ENCODE data around the gene UCP3.

UCP3 gene

GRCh38 chr11:73989156-73989555 lies 19.7 kb downstream of the UCP3 start:
- no peak for TF ChIP-seq EP300 (IDR thresholded peaks at IDR 0.05; ENCODE audit: borderline replicate concordance)
- peak; percentile 24; the same call in 1 of the 2 replicates for TF ChIP-seq RAD21 (IDR thresholded peaks at IDR 0.05; ENCODE audit: low read depth)
- TF ChIP-seq TEAD4 (IDR thresholded peaks at IDR 0.05): no peak
- TF ChIP-seq, protein P1, sequence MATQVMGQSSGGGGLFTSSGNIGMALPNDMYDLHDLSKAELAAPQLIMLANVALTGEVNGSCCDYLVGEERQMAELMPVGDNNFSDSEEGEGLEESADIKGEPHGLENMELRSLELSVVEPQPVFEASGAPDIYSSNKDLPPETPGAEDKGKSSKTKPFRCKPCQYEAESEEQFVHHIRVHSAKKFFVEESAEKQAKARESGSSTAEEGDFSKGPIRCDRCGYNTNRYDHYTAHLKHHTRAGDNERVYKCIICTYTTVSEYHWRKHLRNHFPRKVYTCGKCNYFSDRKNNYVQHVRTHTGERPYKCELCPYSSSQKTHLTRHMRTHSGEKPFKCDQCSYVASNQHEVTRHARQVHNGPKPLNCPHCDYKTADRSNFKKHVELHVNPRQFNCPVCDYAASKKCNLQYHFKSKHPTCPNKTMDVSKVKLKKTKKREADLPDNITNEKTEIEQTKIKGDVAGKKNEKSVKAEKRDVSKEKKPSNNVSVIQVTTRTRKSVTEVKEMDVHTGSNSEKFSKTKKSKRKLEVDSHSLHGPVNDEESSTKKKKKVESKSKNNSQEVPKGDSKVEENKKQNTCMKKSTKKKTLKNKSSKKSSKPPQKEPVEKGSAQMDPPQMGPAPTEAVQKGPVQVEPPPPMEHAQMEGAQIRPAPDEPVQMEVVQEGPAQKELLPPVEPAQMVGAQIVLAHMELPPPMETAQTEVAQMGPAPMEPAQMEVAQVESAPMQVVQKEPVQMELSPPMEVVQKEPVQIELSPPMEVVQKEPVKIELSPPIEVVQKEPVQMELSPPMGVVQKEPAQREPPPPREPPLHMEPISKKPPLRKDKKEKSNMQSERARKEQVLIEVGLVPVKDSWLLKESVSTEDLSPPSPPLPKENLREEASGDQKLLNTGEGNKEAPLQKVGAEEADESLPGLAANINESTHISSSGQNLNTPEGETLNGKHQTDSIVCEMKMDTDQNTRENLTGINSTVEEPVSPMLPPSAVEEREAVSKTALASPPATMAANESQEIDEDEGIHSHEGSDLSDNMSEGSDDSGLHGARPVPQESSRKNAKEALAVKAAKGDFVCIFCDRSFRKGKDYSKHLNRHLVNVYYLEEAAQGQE (IDR thresholded peaks at IDR 0.05; ENCODE audit: low read depth): no peak

DNA sequence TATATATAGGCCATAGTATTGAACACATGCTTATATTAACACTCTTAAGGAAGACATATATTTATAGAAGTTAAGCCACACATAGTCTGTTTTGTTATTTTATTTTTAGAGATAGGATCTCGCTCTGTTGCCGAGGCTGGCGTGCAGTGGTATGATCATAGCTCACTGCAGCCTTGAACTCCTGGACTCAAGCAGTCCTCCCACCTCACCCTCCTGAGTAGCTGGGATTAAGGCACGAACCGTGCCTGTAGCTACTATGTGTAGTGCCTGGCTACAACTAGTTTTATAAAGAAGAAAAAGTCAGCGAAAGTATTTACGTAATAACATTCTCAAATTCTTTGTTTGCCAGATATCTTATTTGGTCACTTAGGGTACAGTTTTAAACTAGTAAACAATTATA lies 20.7 kb downstream of the UCP3 start:
- TF ChIP-seq EP300 (IDR thresholded peaks at IDR 0.05; ENCODE audit: borderline replicate concordance): no peak

GRCh38 chr11:73983741-73984538 lies 24.9 kb downstream of the UCP3 start:
- TF ChIP-seq TAF1 (IDR thresholded peaks at IDR 0.05; ENCODE audit: low read depth): no peak
- TF ChIP-seq, protein P1 (IDR thresholded peaks at IDR 0.05; ENCODE audit: low read depth): no peak
- no peak for TF ChIP-seq TEAD4 (IDR thresholded peaks at IDR 0.05)
- TF ChIP-seq CEBPB (IDR thresholded peaks at IDR 0.05): no peak
- TF ChIP-seq YY1 (IDR thresholded peaks at IDR 0.05; ENCODE audit: low read depth): no peak
- TF ChIP-seq, protein P2, sequence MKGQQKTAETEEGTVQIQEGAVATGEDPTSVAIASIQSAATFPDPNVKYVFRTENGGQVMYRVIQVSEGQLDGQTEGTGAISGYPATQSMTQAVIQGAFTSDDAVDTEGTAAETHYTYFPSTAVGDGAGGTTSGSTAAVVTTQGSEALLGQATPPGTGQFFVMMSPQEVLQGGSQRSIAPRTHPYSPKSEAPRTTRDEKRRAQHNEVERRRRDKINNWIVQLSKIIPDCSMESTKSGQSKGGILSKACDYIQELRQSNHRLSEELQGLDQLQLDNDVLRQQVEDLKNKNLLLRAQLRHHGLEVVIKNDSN (IDR thresholded peaks at IDR 0.05): no peak
- no peak for TF ChIP-seq TCF12 (IDR thresholded peaks at IDR 0.05; ENCODE audit: low read depth)
- TF ChIP-seq CREB1 (IDR thresholded peaks at IDR 0.05; ENCODE audit: low read depth): no peak
- no peak for TF ChIP-seq EGR1 (IDR thresholded peaks at IDR 0.05)
- no peak for TF ChIP-seq EP300 (IDR thresholded peaks at IDR 0.05; ENCODE audit: borderline replicate concordance)
- no peak for TF ChIP-seq RAD21 (IDR thresholded peaks at IDR 0.05; ENCODE audit: low read depth)
- no peak for TF ChIP-seq FOXM1 (IDR thresholded peaks at IDR 0.05; ENCODE audit: borderline replicate concordance, low read depth)
- TF ChIP-seq, protein P3, sequence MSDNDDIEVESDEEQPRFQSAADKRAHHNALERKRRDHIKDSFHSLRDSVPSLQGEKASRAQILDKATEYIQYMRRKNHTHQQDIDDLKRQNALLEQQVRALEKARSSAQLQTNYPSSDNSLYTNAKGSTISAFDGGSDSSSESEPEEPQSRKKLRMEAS (IDR thresholded peaks at IDR 0.05): no peak
- TF ChIP-seq ZBTB7A (IDR thresholded peaks at IDR 0.05; ENCODE audit: low read depth): no peak
- TF ChIP-seq NFIC (IDR thresholded peaks at IDR 0.05): no peak

DNA sequence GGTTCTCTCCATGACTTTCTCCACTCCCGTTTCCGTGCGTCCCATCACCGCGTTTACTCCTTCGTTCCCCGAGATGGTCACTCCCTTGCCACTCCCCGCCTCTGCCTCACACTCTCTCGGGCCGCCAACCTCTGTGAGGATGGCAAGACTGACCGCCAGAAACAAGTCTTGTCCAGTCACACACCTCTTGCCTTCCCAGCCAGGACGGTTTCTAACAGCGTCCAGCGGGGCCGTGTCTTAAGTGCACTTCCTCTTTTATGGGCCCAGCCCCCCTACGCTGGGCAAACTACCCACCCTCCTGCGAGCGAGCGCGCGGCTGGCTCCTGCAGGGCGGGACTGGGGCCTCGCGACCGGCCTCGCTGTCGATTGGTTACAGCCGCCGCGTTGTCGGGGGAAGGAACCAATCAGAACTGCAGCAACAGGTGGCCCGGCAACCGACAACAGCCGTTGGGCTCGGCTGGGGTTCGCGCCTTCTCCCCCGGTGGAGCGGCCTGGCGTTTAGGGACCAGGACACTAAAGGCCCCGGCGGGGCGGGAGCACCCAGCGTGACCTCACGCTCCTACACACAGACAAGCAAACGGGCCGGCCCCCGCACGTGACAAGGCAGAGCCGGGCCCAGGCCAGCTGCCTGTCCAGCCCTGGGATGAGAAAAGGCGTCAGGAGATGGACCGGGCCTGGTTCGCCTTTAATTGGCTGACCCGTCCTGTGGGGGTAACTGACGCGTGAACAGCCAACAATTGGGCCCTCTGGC lies 25.7 kb downstream of the UCP3 start:
- TF ChIP-seq TEAD4 (IDR thresholded peaks at IDR 0.05): no peak
- no peak; the same call in none of the 2 replicates for TF ChIP-seq NFIC (IDR thresholded peaks at IDR 0.05)
- TF ChIP-seq, protein P3 (IDR thresholded peaks at IDR 0.05): peak; percentile 90
- peak; percentile 73; the same call in 1 of the 2 replicates for TF ChIP-seq TCF12 (IDR thresholded peaks at IDR 0.05; ENCODE audit: low read depth)
- TF ChIP-seq, protein P2 (IDR thresholded peaks at IDR 0.05): peak; percentile 90
- peak; percentile 91 for TF ChIP-seq FOXM1 (IDR thresholded peaks at IDR 0.05; ENCODE audit: borderline replicate concordance, low read depth)
- no peak for TF ChIP-seq CEBPB (IDR thresholded peaks at IDR 0.05)
- peak; percentile 58 for TF ChIP-seq EP300 (IDR thresholded peaks at IDR 0.05; ENCODE audit: borderline replicate concordance)
- peak; percentile 52 for TF ChIP-seq CREB1 (IDR thresholded peaks at IDR 0.05; ENCODE audit: low read depth)
- peak; percentile 0; the same call in 1 of the 2 replicates for TF ChIP-seq RAD21 (IDR thresholded peaks at IDR 0.05; ENCODE audit: low read depth)
- TF ChIP-seq YY1 (IDR thresholded peaks at IDR 0.05; ENCODE audit: low read depth): no peak
- TF ChIP-seq, protein P1 (IDR thresholded peaks at IDR 0.05; ENCODE audit: low read depth): no peak
- peak; percentile 57; the same call in 1 of the 2 replicates for TF ChIP-seq TAF1 (IDR thresholded peaks at IDR 0.05; ENCODE audit: low read depth)
- TF ChIP-seq ZBTB7A (IDR thresholded peaks at IDR 0.05; ENCODE audit: low read depth): peak; percentile 67; the same call in 1 of the 2 replicates
- no peak for TF ChIP-seq EGR1 (IDR thresholded peaks at IDR 0.05)
